ENCODE data around the gene TAS1R1.

DNA sequence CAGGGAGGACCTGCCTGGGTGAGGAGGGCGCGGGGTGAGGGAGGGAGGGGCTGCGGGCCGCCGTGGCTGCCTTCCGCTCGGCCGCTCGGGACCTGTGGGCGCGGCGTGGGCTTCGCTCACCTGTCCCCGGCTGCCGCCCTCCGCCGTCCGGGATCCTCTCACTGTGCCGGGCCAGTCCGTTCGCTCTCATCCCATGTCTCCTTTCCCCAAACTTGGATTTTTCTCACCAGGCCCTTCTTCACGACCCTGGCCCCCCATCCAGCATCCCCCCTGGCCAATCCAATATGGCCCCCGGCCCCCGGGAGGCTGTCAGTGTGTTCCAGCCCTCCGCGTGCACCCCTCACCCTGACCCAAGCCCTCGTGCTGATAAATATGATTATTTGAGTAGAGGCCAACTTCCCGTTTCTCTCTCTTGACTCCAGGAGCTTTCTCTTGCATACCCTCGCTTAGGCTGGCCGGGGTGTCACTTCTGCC is 25.0 kb downstream of the TAS1R1 start:
- TF ChIP-seq, protein P1, sequence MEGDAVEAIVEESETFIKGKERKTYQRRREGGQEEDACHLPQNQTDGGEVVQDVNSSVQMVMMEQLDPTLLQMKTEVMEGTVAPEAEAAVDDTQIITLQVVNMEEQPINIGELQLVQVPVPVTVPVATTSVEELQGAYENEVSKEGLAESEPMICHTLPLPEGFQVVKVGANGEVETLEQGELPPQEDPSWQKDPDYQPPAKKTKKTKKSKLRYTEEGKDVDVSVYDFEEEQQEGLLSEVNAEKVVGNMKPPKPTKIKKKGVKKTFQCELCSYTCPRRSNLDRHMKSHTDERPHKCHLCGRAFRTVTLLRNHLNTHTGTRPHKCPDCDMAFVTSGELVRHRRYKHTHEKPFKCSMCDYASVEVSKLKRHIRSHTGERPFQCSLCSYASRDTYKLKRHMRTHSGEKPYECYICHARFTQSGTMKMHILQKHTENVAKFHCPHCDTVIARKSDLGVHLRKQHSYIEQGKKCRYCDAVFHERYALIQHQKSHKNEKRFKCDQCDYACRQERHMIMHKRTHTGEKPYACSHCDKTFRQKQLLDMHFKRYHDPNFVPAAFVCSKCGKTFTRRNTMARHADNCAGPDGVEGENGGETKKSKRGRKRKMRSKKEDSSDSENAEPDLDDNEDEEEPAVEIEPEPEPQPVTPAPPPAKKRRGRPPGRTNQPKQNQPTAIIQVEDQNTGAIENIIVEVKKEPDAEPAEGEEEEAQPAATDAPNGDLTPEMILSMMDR (IDR thresholded peaks at IDR 0.05), result no peak
- TF ChIP-seq POLR2A (IDR thresholded peaks at IDR 0.05), result no peak
